Placental epithelial cell (primary cell): ENCODE measurements around the gene EPB41L3. TPM values are rescaled to one million over a fixed set of nuclear protein-coding genes. Genes with fewer than 3 reads are reported as not detected.

ENCODE experiments used
- total RNA-seq: library from RNA; depleted of rRNA; stranded (reverse); fragments of >200 nt; gene quantifications from 2 replicates; pipeline ENCODE4 v1.2.3, GENCODE V29; 2012

The EPB41L3 gene
- 89.9 and 122 TPM in 2 replicates for total RNA-seq

GRCh38 chr18:5543773-5544389 lies at the start of gene EPB41L3:
EPB41L3 (minus strand) TSS chr18:5543997; CDS start chr18:5489183, 54,814 bp downstream.

Other genes with a start within 250 kb of the EPB41L3 start
- 14.9 and 15.6 TPM in 2 replicates for gene ZBTB14, start 248.3 kb downstream of the EPB41L3 start, total RNA-seq